B cell (primary cell): ENCODE results near the gene RHBDL1.
A peak's percentile ranks its signal among the peaks of the same experiment; 100 is the strongest.

Source experiments
- EZH2 ChIP-seq: IDR thresholded peaks from 2 replicates; pipeline ENCODE4 v1.6.1; 2012; ENCODE audit warnings: borderline replicate concordance, low read depth, mild to moderate bottlenecking, moderate library complexity, low read length; ENCODE audit not compliant: insufficient read depth, poor library complexity, severe bottlenecking
- TF ChIP-seq, protein P1 (sequence below): fragments of 200-600 bp; IDR thresholded peaks from one replicate; pipeline ENCODE4 v1.8.0; 2022; ENCODE audit warnings: antibody characterized with exemption, mild to moderate bottlenecking

DNA sequence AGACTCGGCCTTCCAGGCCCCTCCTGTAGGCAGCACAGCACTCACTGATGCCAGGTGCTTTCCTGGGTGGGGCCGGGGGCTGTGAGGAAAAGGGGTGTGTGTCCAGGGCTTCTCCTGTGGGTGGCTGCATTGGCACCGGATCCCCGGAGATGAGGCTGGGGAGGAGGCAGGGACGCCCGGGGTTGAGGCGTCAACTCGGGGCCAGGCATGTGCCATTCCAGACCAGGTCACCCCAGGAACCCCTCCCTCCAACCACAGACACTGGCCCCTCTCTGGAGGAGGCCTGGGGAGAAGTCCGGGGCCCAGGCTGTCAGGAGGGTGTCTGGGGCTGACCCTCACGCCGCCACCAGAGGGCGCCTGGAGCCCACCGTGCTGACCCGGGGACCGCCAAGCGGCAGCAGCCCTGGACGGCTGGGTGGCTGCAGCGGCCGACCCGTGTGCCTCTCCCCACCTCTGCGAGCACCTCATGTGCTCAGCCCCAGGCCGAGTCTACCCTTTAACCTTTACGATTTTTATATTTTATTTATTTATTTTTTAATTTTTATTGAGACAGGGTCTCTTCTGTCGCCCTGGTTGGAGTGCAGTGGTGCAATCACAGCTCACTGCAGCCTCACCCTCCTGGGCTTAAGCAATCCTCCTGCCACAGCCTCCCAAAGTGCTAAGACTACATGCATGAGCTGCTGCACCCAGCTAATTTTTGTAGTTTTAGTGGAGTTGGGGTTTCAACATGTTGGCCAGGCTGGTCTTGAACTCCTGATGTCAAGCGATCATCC lies 36.3 kb downstream of the RHBDL1 start:
- TF ChIP-seq, protein P1, sequence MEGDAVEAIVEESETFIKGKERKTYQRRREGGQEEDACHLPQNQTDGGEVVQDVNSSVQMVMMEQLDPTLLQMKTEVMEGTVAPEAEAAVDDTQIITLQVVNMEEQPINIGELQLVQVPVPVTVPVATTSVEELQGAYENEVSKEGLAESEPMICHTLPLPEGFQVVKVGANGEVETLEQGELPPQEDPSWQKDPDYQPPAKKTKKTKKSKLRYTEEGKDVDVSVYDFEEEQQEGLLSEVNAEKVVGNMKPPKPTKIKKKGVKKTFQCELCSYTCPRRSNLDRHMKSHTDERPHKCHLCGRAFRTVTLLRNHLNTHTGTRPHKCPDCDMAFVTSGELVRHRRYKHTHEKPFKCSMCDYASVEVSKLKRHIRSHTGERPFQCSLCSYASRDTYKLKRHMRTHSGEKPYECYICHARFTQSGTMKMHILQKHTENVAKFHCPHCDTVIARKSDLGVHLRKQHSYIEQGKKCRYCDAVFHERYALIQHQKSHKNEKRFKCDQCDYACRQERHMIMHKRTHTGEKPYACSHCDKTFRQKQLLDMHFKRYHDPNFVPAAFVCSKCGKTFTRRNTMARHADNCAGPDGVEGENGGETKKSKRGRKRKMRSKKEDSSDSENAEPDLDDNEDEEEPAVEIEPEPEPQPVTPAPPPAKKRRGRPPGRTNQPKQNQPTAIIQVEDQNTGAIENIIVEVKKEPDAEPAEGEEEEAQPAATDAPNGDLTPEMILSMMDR, result peak; percentile 98
- no peak for TF ChIP-seq EZH2
